Stimulated activated CD4-positive, alpha-beta T cell treated with anti-CD3 and anti-CD28 coated beads, Interleukin-4, amount 100 ng/mL, for 24 hours (primary cell): ENCODE results near the gene KNSTRN.

ENCODE experiments used
- DNase-seq: peaks from one replicate; pipeline ENCODE4 v3.0.0-alpha.2; 2020

Gene KNSTRN

DNA sequence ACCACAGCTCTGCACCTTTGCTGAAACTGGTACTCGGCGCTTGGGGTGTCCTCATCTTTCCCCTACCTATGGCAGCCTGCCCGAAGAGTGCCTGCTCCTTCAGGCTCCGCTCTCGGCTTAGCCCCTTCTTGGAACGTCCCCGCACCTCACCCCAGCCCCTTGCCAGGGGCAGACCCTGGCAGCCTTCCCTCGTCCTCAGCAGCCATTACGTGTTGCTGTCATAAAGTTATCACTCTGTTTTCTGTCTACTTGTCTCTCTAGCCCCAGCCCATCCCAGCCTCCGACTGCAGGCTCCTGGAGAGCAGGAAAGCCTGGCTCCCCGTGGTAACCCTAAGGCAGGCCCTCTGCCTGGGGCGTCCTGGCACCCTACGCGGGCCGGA, 53.2 kb downstream of the KNSTRN start:
- DNase-seq, result no peak

DNA sequence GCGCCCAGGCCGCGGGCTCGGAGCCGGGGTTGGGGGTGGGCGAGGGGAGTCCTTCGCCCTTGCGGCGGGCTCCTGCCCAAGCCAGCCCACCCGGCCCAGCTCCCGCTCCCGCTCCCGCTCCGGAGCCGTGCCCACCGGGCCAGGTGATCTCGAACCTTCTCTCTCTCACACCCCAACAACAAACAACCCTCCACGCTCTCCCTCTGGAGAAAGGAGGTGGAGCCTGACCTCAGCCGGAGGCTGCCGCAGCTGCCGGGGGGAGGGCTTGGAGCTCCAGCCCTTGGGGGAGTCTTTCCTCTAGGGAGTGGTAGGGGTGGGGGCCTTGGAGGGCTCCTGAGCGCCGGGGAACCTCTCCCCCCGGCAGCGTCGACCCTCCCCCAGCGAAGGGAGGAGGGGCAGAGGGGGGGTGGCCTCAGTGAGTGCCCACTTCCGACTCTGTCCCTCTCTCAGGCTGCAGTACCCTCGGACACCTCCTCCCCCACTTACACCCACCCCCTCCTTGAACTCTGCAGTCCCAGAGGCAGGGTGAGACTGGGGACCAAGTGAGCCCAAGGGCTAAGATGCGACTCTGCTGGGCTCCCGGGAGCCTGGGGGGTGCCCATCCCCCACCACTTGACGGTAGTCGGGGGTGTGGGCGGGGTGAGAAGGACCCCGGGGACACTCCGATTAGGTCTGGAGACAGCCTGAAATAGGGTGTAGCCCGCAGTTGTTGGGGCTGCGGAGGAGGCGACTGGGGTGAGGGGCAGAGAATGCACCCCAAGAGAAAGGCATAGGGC, 53.8 kb downstream of the KNSTRN start:
- no peak for DNase-seq

DNA sequence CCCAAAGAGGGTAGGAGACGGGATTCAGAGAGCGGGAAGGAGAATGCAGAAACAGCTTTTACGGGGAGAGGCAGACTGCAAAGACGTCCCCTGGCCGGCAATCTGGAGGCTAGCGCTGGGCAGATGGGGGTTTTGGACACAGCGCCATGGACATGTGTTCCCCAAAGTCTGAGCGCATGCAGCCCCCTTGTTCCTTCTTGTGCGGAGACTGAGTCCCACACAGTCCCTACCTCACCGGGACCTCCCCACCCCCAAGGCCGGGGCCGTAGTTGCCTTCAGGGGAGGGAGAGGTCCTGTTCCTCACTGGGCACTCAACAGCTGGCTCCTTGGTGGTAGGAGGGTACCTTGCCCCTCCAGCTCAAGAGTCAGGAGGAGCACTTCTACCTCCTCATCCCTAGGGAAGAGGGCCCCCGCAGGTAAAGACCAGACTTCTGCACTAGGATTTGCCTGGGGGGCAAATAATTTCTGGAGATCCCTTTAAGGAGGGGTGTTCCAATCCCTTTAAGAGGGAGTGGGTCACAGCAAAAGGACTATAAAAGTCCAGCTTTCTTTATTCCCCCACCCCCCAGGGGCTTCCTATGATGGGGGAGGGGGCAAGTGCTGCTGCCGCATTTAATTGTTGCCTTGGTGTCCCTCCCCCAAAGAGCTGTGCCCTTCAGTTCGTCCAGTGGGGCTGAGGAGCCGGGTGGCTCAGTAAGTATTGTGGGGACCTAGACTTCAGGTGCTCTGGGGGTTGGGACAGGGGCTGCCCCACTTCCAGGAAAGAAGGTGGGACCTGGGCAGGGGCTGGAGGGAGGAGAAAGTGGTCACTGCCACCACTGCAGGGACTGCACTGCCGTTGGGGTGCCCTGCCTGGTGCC, 54.6 kb downstream of the KNSTRN start:
- DNase-seq, result no peak

DNA sequence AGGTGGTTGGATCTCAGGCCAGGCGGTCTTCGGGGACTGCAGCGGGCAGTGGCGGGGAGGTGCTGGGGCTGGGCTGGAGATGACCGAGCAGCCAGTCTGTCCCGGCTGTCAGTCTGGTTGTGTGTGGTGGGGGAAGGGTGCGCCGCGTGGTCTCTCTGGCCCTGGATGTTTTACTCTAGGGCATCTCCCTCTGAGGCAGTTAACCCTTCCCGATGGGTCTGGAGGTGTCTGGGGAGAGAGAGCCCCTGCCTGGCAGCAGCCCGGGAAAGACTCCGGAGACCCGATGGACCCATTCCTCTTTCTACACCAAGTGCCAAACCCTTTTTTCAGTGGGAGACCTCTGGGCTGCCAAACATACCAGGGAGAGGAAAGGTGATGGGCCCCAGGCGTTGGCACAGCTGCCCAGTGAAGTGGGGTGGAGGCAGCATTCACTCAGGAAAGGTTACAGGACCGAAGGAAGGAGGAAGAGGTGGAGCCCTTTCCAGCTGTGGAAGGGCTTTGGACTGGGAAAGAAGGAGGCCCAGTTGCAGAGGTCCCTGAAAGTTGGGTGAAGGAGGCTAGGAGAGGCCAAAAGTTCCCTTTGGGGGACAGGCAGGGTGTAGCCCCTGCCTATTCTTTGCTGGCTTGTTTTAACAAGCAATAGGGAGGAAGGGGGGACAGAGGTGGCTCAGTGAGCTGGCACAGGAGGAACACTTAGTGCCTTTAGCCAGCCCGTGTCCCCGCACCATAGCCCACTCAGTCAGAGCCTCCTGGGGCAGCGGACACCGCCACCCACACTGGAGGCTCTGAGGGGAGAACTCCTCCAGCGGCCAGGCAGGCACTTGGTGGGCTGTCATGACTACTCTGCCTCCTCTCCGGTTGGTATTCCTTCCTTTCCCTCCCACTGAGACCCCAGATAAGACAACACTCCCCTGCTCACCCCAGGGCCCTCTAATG, 55.5 kb downstream of the KNSTRN start:
- no peak for DNase-seq

DNA sequence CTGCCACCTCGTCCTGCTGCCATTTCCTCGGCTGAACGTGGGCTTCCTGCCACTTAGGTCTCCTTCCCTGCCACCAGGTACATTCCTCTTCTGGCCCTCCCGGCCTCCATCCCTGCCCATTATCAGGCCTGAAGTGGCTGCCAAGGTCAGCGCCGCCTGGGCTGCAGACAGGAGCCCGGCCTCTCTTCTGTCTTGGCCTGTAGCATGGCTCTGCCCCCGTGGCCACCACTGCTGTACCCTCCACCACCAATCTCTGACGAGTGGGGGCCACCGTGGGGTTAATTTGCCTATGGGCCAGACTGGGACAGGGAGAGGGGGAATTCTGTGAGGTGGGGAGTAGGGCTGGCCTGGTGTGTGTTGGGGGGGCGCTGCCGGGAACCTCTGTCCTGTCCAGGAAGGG, 56.2 kb downstream of the KNSTRN start:
- DNase-seq, result no peak

DNA sequence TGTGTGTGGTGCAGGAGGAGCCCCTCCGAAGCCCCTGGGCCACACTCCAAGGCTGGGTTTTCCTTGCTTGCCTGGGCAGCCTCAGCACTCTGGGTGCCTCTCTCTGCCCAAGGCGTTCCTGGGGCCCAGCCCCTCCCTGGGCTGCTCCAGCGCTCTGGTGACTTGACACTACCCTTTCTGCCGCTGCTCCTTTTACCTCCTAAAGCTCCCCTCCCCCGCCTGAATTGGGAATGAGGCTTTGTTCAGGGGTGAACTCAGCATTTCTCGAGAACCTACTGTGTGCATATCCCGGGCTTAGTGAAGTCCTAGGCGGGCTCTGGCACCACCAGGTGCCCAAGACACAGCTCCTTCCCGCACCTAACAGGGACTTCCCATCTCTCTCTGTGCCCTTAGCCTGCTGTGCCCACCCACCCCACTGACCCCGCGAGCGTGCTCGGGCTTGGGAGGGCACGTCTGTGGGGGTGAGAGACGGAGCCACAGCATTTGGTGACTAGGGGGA, 57.0 kb downstream of the KNSTRN start:
- DNase-seq, result no peak

DNA sequence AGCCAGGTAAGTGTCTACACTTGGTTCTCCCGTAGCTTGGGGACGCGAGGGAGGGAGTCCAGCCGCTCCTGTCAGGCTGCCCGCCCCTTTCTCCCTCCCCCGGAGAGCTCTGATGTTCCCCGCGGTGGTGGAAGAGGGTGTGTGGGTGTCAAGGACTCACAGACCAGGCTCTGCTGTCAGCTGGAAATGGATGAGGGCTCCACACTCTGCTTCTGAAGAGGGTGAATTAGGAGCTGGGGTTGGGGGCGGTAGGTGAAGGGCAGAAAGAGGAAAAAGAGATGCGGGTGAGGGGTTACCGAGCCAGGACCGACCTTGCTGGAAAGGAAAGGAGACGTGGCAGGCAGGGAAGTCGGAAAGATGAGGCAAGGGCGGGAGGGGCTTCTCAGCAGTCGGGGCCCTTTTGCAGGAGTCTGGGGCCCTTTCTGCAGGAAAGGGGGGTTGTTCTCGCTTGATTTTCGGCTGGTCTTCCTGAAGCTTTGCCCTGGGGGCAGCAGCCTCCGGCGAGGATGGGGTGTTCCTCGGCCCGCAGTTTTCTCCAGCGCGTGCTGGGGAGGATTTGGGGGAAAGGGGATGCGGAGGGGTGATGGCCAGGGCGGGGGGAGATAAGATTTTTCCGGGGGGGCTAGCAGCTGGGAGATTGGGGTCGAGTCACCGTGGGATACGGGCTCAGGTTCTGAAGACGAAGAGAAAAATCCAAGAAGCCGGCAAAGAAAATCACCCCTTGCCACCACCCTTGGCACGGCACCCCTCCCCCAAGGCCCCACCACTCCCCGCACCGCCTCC, 57.6 kb downstream of the KNSTRN start:
- DNase-seq, result peak; percentile 44

DNA sequence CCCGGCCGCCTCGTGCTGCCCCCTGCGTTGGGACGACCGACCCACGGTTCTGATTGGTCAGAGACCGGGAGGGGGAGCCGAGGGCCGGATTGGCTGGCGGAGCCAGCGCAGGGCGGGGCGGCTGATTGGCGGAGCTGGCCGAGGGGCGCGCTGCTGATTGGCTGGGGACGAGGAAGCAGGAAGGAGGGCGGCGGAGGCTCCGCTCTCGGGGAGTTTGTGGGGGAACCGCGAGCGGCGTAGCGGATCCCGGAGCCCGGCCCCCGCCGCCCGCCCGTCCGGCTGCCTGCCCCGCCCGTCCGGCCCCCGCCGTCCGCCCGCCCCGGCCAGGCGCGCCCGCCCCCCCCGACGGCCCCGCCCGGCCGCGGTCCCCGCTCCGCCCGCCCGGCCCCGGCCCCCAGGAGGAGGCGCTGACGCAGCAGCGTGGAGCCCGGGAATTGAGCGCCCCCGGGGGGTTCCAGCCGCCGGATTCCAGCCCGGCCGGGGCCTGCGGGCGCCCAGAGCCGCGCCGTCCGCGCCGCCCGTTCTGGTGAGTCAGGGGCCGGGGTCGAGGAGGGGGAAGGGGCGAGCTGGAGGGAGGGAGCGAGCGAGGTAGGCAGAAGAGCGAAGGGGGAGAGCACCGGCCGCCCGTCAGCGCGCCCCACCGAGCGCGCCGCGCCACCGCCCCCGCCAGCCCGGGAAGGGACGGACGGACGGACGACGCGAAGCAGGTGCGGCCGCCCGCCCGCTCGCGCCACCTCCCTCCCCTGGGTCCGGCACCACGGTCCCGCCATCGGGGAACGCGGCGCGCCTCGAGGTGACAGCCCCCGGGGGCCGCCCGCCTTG, 58.4 kb downstream of the KNSTRN start, which contains the start of gene BAHD1:
Gene BAHD1 (plus strand): TSS at position 211 of the 822 bp plus-strand sequence. CDS start 17,512 bp downstream, outside the sequence.
- peak; percentile 97 for DNase-seq

DNA sequence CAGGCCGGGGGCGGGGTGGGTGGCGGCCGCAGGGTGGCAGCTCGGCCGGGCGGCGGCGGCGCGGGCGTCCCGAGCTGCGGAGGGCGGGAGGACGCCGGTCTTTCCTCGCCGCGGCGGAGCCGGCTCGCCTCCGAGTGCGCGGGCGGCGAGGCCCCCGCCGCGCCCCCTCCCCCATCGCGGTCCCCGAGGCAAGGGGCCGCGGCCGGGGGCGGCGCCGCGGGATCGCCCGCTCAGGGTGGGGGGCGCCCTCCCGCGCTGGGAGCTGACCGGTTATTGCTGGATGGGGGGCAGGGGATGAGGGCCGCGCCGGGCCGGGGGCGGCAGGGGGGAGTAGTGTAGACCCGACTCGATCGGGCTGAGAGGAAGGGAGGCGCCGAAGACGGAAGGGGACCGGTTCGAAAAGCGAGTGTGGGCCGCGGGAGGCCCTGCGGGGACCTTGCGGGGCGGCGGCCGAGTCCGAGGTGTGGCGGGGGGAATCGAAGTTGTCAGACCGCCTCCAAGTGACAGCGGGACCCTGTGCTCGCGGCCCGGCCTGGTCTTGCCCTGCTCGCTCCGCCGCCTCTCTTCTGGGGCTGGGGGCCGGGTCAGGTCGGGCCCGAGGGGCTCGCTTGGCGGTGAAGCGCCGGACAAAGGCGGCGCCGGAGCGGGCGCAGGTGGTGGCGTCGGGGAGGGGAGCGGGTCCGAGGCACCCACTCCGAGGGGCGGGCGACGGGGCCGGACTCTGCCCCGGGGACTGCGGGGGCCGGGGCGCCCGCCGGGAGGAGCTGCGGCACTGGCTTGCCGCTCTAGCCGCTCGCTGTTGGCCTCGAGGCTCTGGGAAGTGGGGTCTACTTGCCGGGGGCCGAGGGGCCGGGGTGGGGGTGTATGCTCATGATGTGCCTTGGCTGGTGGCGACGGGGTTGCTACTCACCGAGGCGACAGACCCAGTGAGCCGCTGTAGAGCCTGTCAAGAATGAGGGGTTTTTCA, 59.3 kb downstream of the KNSTRN start:
- DNase-seq, result peak; percentile 27

DNA sequence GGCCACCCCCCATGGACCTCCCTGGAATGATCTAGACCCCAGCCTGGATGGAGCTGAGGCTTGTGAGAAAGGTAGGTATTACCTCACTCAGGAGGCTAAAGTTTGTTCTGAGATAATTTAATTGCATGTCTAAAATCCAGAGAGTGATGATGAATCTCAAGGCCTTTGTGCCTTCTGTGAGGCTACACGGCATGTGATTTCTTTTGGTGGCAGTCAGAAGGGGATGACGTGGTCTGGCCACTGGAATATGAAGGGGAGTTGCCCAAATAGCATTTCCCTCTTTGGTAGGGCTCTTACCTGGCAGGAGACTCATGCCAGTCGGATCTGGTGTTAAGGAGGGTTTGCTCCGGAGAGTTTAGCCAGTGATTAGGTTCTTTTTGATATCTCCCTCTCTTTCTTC, 60.7 kb downstream of the KNSTRN start:
- DNase-seq, result no peak

DNA sequence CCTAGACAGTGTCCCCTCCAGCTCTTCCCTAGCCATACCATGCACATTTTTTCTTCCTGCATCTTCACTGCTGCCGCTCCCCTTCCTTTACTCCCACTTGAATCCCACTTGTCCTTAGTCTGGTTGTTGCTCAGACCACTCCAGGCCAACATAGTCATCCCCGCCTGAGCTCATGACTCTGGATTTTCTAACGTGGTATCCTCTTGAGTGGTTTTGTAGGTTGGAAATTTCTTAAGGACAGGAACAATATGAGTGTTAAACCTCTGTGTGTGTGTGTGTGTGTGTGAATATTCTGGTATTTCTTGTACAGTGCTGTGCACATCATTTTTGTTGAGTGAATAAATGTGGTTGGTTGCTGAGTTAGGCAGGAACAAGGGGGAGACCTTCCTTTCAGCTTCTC, 61.3 kb downstream of the KNSTRN start:
- no peak for DNase-seq
